K562 (cell line): ENCODE results near the gene MAD1L1. TPM values are rescaled to one million over a fixed set of nuclear protein-coding genes. Genes with fewer than 3 reads are reported as not detected.

Experiments used
- ATAC-seq: fragments of 200-7000 bp; cut with Tn5 transposase; 3 replicates; pipeline ENCODE4 v1.9.1; 2020; ENCODE audit warnings: moderate library complexity
- BruUV-seq: library from RNA; stranded (reverse); fragments of 400-500 nt; replicated peaks from 2 replicates; lab custom pipeline; 2021; lab: Mats Ljungman, UMichigan
- CTCF ChIA-PET: fragments of 300-600 bp; formaldehyde crosslinking; extraction: SDS; loops from one replicate; lab custom pipeline; 2021; ENCODE audit warnings: low intra/inter-chr PET ratio; lab: Yijun Ruan, JAX
- POLR2A ChIA-PET: fragments of 300-600, 350-650 bp; sonication (Branson Sonifier 250); formaldehyde crosslinking; extraction: SDS; loops from one replicate; lab custom pipeline; 2021; ENCODE audit warnings: antibody characterized with exemption, inconsistent platforms; lab: Yijun Ruan, JAX
- DNase-seq, 4 experiments: peaks; one replicate each; pipeline versions ENCODE4 v3.0.0 to v3.0.0-alpha.2; 2011 to 2018; ENCODE audit warnings: low spot score in 3 of 4, mixed read lengths in 3 of 4; ENCODE audit errors: extremely low read depth in 1 of 4
- FAIRE-seq: peaks from 2 replicates; lab custom pipeline; 2011; peaks lifted over from hg19 to GRCh38; lab: Jason Lieb, UNC
- H2AFZ ChIP-seq: 2 replicates; pipeline ENCODE4 v1.6.0; 2011; ENCODE audit warnings: low read depth, low read length, control low read depth, inconsistent platforms
- H3K27ac ChIP-seq: fragments of 200-600 bp; 3 replicates; pipeline ENCODE4 v1.8.0; 2011; ENCODE audit warnings: low read depth, mild to moderate bottlenecking, control low read depth, inconsistent platforms, low read length, moderate library complexity, mixed read lengths; ENCODE audit errors: extremely low read depth
- H3K27me3 ChIP-seq, 2 experiments: fragments of 300-600 bp in 1 of 2; 2 replicates in 1 of 2; 3 replicates in 1 of 2; pipeline versions ENCODE4 v1.6.0 to v1.8.0; 2011; ENCODE audit warnings: inconsistent platforms in 2 of 2, low read length in 2 of 2, mild to moderate bottlenecking in 1 of 2, mixed read lengths in 1 of 2, moderate library complexity in 1 of 2; ENCODE audit not compliant: control insufficient read depth in 2 of 2, insufficient read depth in 2 of 2
- H3K36me3 ChIP-seq: fragments of 300-600 bp; 3 replicates; pipeline ENCODE4 v1.8.0; 2011; ENCODE audit warnings: mild to moderate bottlenecking, low read length, inconsistent platforms; ENCODE audit not compliant: control insufficient read depth, insufficient read depth
- H3K4me1 ChIP-seq, 2 experiments: fragments of 200-600 bp in 1 of 2; replicated peaks in 1 of 2; 2 replicates in 1 of 2; 3 replicates in 1 of 2; pipeline versions ENCODE4 v1.5.1 to v1.8.0; 2011; ENCODE audit warnings: inconsistent platforms in 2 of 2, low read length in 2 of 2, mild to moderate bottlenecking in 1 of 2, mixed read lengths in 1 of 2, moderate library complexity in 1 of 2; ENCODE audit not compliant: control insufficient read depth in 2 of 2, insufficient read depth in 2 of 2
- H3K4me2 ChIP-seq: 2 replicates; pipeline ENCODE4 v1.6.1; 2011; ENCODE audit warnings: low read length, control low read depth, inconsistent platforms, mixed read lengths; ENCODE audit not compliant: insufficient read depth
- H3K4me3 ChIP-seq: fragments of 200-600 bp; sonication (generic), shearing (Covaris generic); 2 replicates; pipeline ENCODE4 v1.5.1; 2016; ENCODE audit warnings: control low read depth, inconsistent platforms
- H3K79me2 ChIP-seq: fragments of 200-600 bp; 3 replicates; pipeline ENCODE4 v1.8.0; 2011; ENCODE audit warnings: low read length, inconsistent platforms; ENCODE audit not compliant: control insufficient read depth, insufficient read depth
- H3K9ac ChIP-seq, 2 experiments: 2 replicates each; pipeline versions ENCODE4 v1.6.0 to v1.6.1; 2011; ENCODE audit warnings: low read depth in 2 of 2, low read length in 2 of 2, control low read depth in 1 of 2, inconsistent platforms in 1 of 2, mild to moderate bottlenecking in 1 of 2, mixed read lengths in 1 of 2; ENCODE audit not compliant: insufficient read depth in 1 of 2
- H3K9me1 ChIP-seq: one replicate; pipeline ENCODE4 v1.6.0; 2011; ENCODE audit warnings: inconsistent platforms, mild to moderate bottlenecking, low read length, moderate library complexity; ENCODE audit not compliant: control insufficient read depth, insufficient read depth
- H3K9me3 ChIP-seq: replicated peaks from 2 replicates; pipeline ENCODE4 v1.5.1; 2011; ENCODE audit warnings: low read depth, low read length, inconsistent platforms; ENCODE audit not compliant: control insufficient read depth, insufficient read depth
- H4K20me1 ChIP-seq: replicated peaks from 2 replicates; pipeline ENCODE4 v1.6.1; 2011; ENCODE audit warnings: low read length, inconsistent platforms, mixed read lengths; ENCODE audit not compliant: control insufficient read depth, insufficient read depth
- EHMT2 ChIP-seq: fragments of 450-650 bp; IDR thresholded peaks from 2 replicates; pipeline ENCODE4 v1.6.1; 2018; ENCODE audit warnings: antibody characterized with exemption
- KLF1 ChIP-seq: fragments of 450-650 bp; IDR thresholded peaks from 2 replicates; pipeline ENCODE4 v1.6.1; 2016; ENCODE audit warnings: missing genetic modification characterization, missing compliant biosample characterization
- NR2C1 ChIP-seq, 2 experiments: fragments of 450-650 bp; IDR thresholded peaks; 2 replicates each; pipeline ENCODE4 v1.6.1; 2017; ENCODE audit warnings: mild to moderate bottlenecking in 2 of 2, antibody characterized with exemption in 1 of 2, inconsistent platforms in 1 of 2, missing compliant biosample characterization in 1 of 2, missing genetic modification characterization in 1 of 2
- PYGO2 ChIP-seq: fragments of 450-650 bp; IDR thresholded peaks from 2 replicates; pipeline ENCODE4 v1.6.1; 2016; ENCODE audit warnings: mild to moderate bottlenecking, missing genetic modification characterization, moderate library complexity, missing compliant biosample characterization
- WGBS: fragments of 100-300 bp; shearing (Covaris generic); methylation state at CpG from one replicate; pipeline ENCODE4 v1.1.6; 2016; ENCODE audit warnings: low coverage, mixed read lengths; ENCODE audit not compliant: insufficient coverage; ENCODE audit errors: missing lambda C conversion rate; 5-methylcytosine and 5-hydroxymethylcytosine counted together
- in situ Hi-C: fragments of 300-500 bp; cut with MboI; formaldehyde crosslinking; loops from 4 replicates; pipeline ENCODE4 v1.15.0; 2018; ENCODE audit warnings: inconsistent platforms, mixed read lengths
- intact Hi-C: fragments of 100-400 bp; cut with micrococcal nuclease; formaldehyde crosslinking; loops from 2 replicates; pipeline ENCODE4 v1.14.2; 2022
- polyA plus RNA-seq, 8 experiments: library from polyadenylated mRNA; depleted of rRNA in 4 of 8; stranded (reverse) in 5 of 8; unstranded in 3 of 8; fragments of >200 nt; fragmentation: Nextera tagmentation in 2 of 8; fragmentation: Illumina TruSeq in 1 of 8; extraction: Ambion mirVana in 2 of 8; extraction: Trizol in 1 of 8; gene quantifications; 2 replicates each; pipeline versions ENCODE4 v1.2.1 to v1.2.3, GENCODE V29; 2011 to 2014; ENCODE audit warnings: inconsistent platforms in 1 of 8, missing spikeins in 1 of 8
- total RNA-seq, 7 experiments: library from RNA; depleted of rRNA in 6 of 7; stranded (reverse); fragments of >200 nt in 6 of 7; fragmentation: Illumina TruSeq in 2 of 7; extraction: Trizol in 2 of 7; gene quantifications; 2 replicates each; pipeline versions ENCODE4 v1.2.1 to v1.2.3, GENCODE V29; 2011 to 2021; ENCODE audit warnings: low replicate concordance in 1 of 7
- TF ChIP-seq, protein P1 (sequence below): sonication (generic); formaldehyde crosslinking; IDR thresholded peaks from 2 replicates; pipeline ENCODE4 v1.8.1; 2023; ENCODE audit warnings: mild to moderate bottlenecking, missing genetic modification reagents, moderate library complexity

MAD1L1 gene
- total and polyA plus RNA-seq, 9 of the 15 experiments (the other 6 are each of a cell fraction or from before 2014, with no cell fraction given): 1.7 to 89.7 (median 18.0) TPM

DNA sequence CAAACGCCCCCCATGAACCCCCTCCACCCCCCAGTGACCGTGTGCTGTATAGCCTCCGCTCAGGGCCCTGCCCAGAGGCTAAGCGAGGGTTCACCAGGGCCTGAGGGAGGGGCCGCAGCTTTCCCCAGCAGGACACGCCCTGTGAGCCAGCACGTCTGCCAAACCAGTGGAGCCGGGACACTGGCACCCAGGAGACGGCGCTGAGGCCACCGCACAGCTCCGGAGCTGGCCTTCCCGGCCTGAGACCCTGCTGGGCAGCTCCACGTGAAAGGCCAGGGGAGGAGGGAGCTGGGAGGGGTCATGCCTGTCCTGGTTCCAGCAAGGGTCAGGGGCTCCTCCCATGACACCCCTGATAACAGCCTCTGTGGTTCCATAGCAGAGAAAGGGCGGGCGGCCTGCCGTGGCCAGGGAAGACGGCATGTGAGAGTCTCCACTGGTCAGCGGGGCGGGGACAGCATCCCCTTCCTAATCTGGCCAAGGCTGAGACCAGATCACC, 284.4 kb downstream of the MAD1L1 start:
- peaks cover 19 to 80% of the 10 kb centered on the region in 2 experiments for H3K4me1 ChIP-seq
- no peaks in the 10 kb centered on the region for H3K27me3 ChIP-seq
- CTCF ChIA-PET: no interaction called here
- BruUV-seq: no TSS peak
- ATAC-seq (peak; percentile 14; the same call in 2 of the 3 replicates), FAIRE-seq (no peak), DNase-seq (peak in 3 of 4 experiments; percentile 13 to 45 (median 43))
- H4K20me1 ChIP-seq: no peaks in the 10 kb centered on the region
- POLR2A ChIA-PET: interaction anchor here (0.6 to 0.8 kb wide), 2 partner anchors 21 to 61 kb away, joined by 3 to 5 read pairs; no protein-coding TSS in a partner anchor
- H3K9ac ChIP-seq: peak overlapping the region in 1 of 2 experiments; percentile 68; a peak in 2 of 4 replicates
- no peaks in the 10 kb centered on the region for H3K9me1 ChIP-seq
- WGBS: 59% methylated on average over 9 of the region's 20 CpGs
- intact Hi-C loops (no loop called here), in situ Hi-C loops (no loop called here)
- H3K9me3 ChIP-seq: no peaks in the 10 kb centered on the region
- no peak overlapping the region for H3K27ac ChIP-seq
- no peak overlapping the region for H3K4me3 ChIP-seq
- H3K79me2 ChIP-seq: no peaks in the 10 kb centered on the region
- no peak overlapping the region for H3K4me2 ChIP-seq
- H3K36me3 ChIP-seq: no peaks in the 10 kb centered on the region
- H2AFZ ChIP-seq: no peak overlapping the region
- no peak for TF ChIP-seq NR2C1 (IDR thresholded peaks at IDR 0.05)
- no peak for TF ChIP-seq NR2C1 (tag; IDR thresholded peaks at IDR 0.05)
- no peak for TF ChIP-seq PYGO2 (tag)
- peak; percentile 27; the same call in 1 of the 2 replicates for TF ChIP-seq KLF1 (tag)
- TF ChIP-seq, protein P1, sequence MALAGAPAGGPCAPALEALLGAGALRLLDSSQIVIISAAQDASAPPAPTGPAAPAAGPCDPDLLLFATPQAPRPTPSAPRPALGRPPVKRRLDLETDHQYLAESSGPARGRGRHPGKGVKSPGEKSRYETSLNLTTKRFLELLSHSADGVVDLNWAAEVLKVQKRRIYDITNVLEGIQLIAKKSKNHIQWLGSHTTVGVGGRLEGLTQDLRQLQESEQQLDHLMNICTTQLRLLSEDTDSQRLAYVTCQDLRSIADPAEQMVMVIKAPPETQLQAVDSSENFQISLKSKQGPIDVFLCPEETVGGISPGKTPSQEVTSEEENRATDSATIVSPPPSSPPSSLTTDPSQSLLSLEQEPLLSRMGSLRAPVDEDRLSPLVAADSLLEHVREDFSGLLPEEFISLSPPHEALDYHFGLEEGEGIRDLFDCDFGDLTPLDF (CRISPR knock-in tag): no peak
- no peak for TF ChIP-seq EHMT2
